ENCODE measurements around the gene PMP22.

DNA sequence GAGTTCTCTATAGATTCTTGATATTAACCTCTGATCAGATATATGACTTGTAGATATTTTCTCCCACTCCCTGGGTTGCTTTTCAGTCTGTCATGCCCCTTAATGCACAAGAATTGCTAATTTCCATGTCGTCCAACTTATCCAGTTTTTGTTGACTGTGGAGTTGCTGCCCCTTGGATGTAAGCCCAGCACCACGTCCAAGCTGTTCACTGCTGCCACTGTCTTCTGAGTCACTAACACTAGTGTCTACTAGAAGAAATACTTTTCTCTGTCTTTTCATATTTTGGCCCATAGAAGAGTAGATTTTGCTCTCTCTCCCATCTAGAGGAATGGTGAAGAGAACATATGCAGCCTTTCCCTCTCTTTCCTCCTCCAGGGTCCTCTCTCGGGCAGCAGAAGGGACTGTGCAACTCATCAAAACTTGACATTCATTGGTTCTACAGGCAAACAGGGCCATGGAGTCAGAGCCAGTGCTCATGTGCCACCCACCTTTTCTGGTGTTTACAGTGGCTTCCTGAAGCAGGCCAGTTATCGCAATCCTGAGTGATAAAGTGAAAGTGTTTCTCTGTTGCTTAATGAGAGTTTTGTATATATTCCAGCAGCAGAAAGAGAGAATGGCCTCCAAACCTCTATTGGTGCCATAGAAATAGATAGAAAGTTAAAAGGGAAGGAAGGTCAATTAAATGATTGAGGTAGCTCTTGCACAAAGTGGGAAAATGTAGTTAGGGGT is 22.6 kb upstream of the PMP22 start:
- no peak for TF ChIP-seq POLR2AphosphoS5 (IDR thresholded peaks at IDR 0.05; ENCODE audit: low read depth, low read length)
- TF ChIP-seq POLR2A (IDR thresholded peaks at IDR 0.05; ENCODE audit: low read depth, low read length), result no peak
- no peak for TF ChIP-seq TAF1 (IDR thresholded peaks at IDR 0.05; ENCODE audit: borderline replicate concordance, low read depth, low read length)

Data from GM12892 (cell line).